IMR-90 (cell line): ENCODE measurements around the gene UBL7. TPM values are rescaled to one million over a fixed set of nuclear protein-coding genes. Genes with fewer than 3 reads are reported as not detected.

Source experiments
- ATAC-seq: fragments of 200-7000 bp; cut with Tn5 transposase; 2 replicates; pipeline ENCODE4 v1.9.1; 2020; ENCODE audit warnings: low read depth, mild to moderate bottlenecking, moderate library complexity
- BruUV-seq: library from RNA; stranded (reverse); fragments of 400-500 nt; replicated peaks from 2 replicates; lab custom pipeline; 2021; lab: Mats Ljungman, UMichigan
- CTCF ChIA-PET: fragments of 300-600 bp; formaldehyde crosslinking; extraction: SDS; loops from one replicate; lab custom pipeline; 2021; ENCODE audit warnings: antibody characterized with exemption; lab: Yijun Ruan, JAX
- POLR2A ChIA-PET: fragments of 300-600 bp; sonication (Branson Sonifier 250); formaldehyde crosslinking; loops from one replicate; lab custom pipeline; 2022; ENCODE audit warnings: antibody characterized with exemption; ENCODE audit not compliant: unreplicated experiment; lab: Charles Lee
- DNase-seq: peaks from one replicate; pipeline ENCODE4 v3.0.0; 2013
- H2AFZ ChIP-seq: replicated peaks from 2 replicates; pipeline ENCODE3; 2013; ENCODE audit warnings: low read length, mild to moderate bottlenecking; ENCODE audit not compliant: poor library complexity
- H2AK5ac ChIP-seq: 2 replicates; pipeline ENCODE4 v1.6.1; 2013; ENCODE audit warnings: low read depth, low read length, inconsistent platforms
- H2AK9ac ChIP-seq: replicated peaks from 2 replicates; pipeline ENCODE3; 2013; ENCODE audit warnings: mild to moderate bottlenecking, low read depth, low read length, moderate library complexity; ENCODE audit not compliant: poor library complexity
- H2BK120ac ChIP-seq: 2 replicates; pipeline ENCODE4 v1.6.1; 2013; ENCODE audit warnings: low read depth, low read length, inconsistent platforms
- H2BK15ac ChIP-seq: 3 replicates; pipeline ENCODE4 v1.6.1; 2013; ENCODE audit warnings: low read depth, low read length, inconsistent platforms
- H2BK20ac ChIP-seq: 2 replicates; pipeline ENCODE4 v1.6.1; 2013; ENCODE audit warnings: low read depth, mild to moderate bottlenecking, inconsistent platforms, low read length, moderate library complexity
- H2BK5ac ChIP-seq: 2 replicates; pipeline ENCODE4 v1.6.1; 2013; ENCODE audit warnings: mild to moderate bottlenecking, low read depth, low read length, inconsistent platforms; ENCODE audit not compliant: poor library complexity, severe bottlenecking
- H3K14ac ChIP-seq: replicated peaks from 2 replicates; pipeline ENCODE4 v1.6.1; 2013; ENCODE audit warnings: low read depth, low read length, inconsistent platforms
- H3K18ac ChIP-seq: 2 replicates; pipeline ENCODE4 v1.6.1; 2013; ENCODE audit warnings: low read depth, low read length, control low read depth
- H3K23ac ChIP-seq: 2 replicates; pipeline ENCODE4 v1.6.1; 2013; ENCODE audit warnings: low read depth, low read length, inconsistent platforms
- H3K27ac ChIP-seq: 2 replicates; pipeline ENCODE4 v1.5.1; 2013; ENCODE audit warnings: mild to moderate bottlenecking, control low read depth, low read length; ENCODE audit not compliant: insufficient read depth
- H3K27me3 ChIP-seq: 2 replicates; pipeline ENCODE4 v1.6.1; 2013; ENCODE audit warnings: low read length; ENCODE audit not compliant: control insufficient read depth, insufficient read depth
- H3K36me3 ChIP-seq: 2 replicates; pipeline ENCODE4 v1.6.1; 2013; ENCODE audit warnings: low read length, mixed read lengths; ENCODE audit not compliant: control insufficient read depth, insufficient read depth
- H3K4ac ChIP-seq: 2 replicates; pipeline ENCODE4 v1.6.1; 2013; ENCODE audit warnings: low read depth, low read length, inconsistent platforms
- H3K4me1 ChIP-seq: 2 replicates; pipeline ENCODE4 v1.6.1; 2013; ENCODE audit warnings: low read length, mixed read lengths; ENCODE audit not compliant: control insufficient read depth, insufficient read depth
- H3K4me2 ChIP-seq: 2 replicates; pipeline ENCODE4 v1.6.1; 2013; ENCODE audit warnings: low read depth, mild to moderate bottlenecking, control low read depth, low read length, moderate library complexity
- H3K4me3 ChIP-seq: 2 replicates; pipeline ENCODE4 v1.5.1; 2013; ENCODE audit warnings: low read depth, mild to moderate bottlenecking, control low read depth, low read length, moderate library complexity; ENCODE audit not compliant: insufficient read depth
- H3K56ac ChIP-seq: 2 replicates; pipeline ENCODE4 v1.6.1; 2013; ENCODE audit warnings: low read length, inconsistent platforms; ENCODE audit not compliant: insufficient read depth; ENCODE audit errors: extremely low read depth
- H3K79me1 ChIP-seq, 2 experiments: 2 replicates each; pipeline ENCODE4 v1.6.1; 2013; ENCODE audit warnings: low read length in 2 of 2, inconsistent platforms in 1 of 2, low read depth in 1 of 2
- H3K9ac ChIP-seq: 2 replicates; pipeline ENCODE4 v1.6.1; 2013; ENCODE audit warnings: low read depth, low read length, control low read depth
- H3K9me1 ChIP-seq: 2 replicates; pipeline ENCODE4 v1.6.1; 2013; ENCODE audit warnings: low read length, inconsistent platforms; ENCODE audit not compliant: insufficient read depth
- H3K9me3 ChIP-seq: 2 replicates; pipeline ENCODE4 v1.6.1; 2013; ENCODE audit warnings: low read length; ENCODE audit not compliant: control insufficient read depth, insufficient read depth
- H4K20me1 ChIP-seq: 2 replicates; pipeline ENCODE4 v1.6.1; 2013; ENCODE audit warnings: low read length, inconsistent platforms; ENCODE audit not compliant: insufficient read depth
- H4K5ac ChIP-seq: 2 replicates; pipeline ENCODE4 v1.6.1; 2013; ENCODE audit warnings: mild to moderate bottlenecking, low read depth, low read length, control low read depth
- H4K8ac ChIP-seq, 2 experiments: 2 replicates each; pipeline ENCODE4 v1.6.1; 2013; ENCODE audit warnings: low read depth in 2 of 2, low read length in 2 of 2, control low read depth in 1 of 2, inconsistent platforms in 1 of 2
- H4K91ac ChIP-seq: 2 replicates; pipeline ENCODE4 v1.6.1; 2013; ENCODE audit warnings: low read depth, low read length, inconsistent platforms; ENCODE audit not compliant: insufficient read depth
- CEBPB ChIP-seq: IDR thresholded peaks from 2 replicates; pipeline ENCODE4 v1.6.1; 2012; ENCODE audit warnings: low read depth, low read length, improper control_type of control experiment
- CHD1 ChIP-seq: IDR thresholded peaks from 2 replicates; pipeline ENCODE4 v1.6.1; 2012; ENCODE audit warnings: low read depth, low read length, improper control_type of control experiment
- CTCF ChIP-seq: conservative IDR thresholded peaks from 2 replicates; pipeline ENCODE4 v1.5.1; 2012; ENCODE audit warnings: mild to moderate bottlenecking, low read depth, low read length, improper control_type of control experiment
- MAZ ChIP-seq: IDR thresholded peaks from 2 replicates; pipeline ENCODE4 v1.6.1; 2012; ENCODE audit warnings: low read depth, mild to moderate bottlenecking, low read length, improper control_type of control experiment, moderate library complexity, borderline replicate concordance
- NFE2L2 ChIP-seq: fragments of 150-350 bp; IDR thresholded peaks from 2 replicates; pipeline ENCODE4 v1.6.1; 2016; ENCODE audit warnings: low read depth, mild to moderate bottlenecking, low read length
- RAD21 ChIP-seq: IDR thresholded peaks from 2 replicates; pipeline ENCODE4 v1.6.1; 2012; ENCODE audit warnings: low read length, improper control_type of control experiment
- SMC3 ChIP-seq: fragments of 150-350 bp; IDR thresholded peaks from 2 replicates; pipeline ENCODE4 v1.6.1; 2016; ENCODE audit warnings: low read depth, mild to moderate bottlenecking, antibody characterized with exemption, low read length, moderate library complexity
- USF2 ChIP-seq: fragments of 150-350 bp; IDR thresholded peaks from 2 replicates; pipeline ENCODE4 v1.6.1; 2017; ENCODE audit warnings: mild to moderate bottlenecking, antibody characterized with exemption, low read length, low read depth
- WGBS, 2 experiments: methylation state at CpG; one replicate each; pipeline versions ENCODE4 v1.1.5 to v1.1.7; 2013; ENCODE audit warnings: missing lambda C conversion rate in 2 of 2; ENCODE audit not compliant: insufficient read length in 1 of 2; ENCODE audit errors: extremely low coverage in 2 of 2; 5-methylcytosine and 5-hydroxymethylcytosine counted together
- dilution Hi-C: fragments of 300-500 bp; cut with HindIII; formaldehyde crosslinking; loops from one replicate; pipeline ENCODE4 v1.14.3; 2018; ENCODE audit warnings: low sequenced_read_pairs; ENCODE audit not compliant: unreplicated experiment
- in situ Hi-C: fragments of 300-500 bp; cut with MboI; formaldehyde crosslinking; loops from 3 replicates; pipeline ENCODE4 v1.14.3; 2019; ENCODE audit warnings: low sequenced_read_pairs, inconsistent platforms, mixed read lengths
- intact Hi-C: fragments of 100-400 bp; cut with micrococcal nuclease; formaldehyde crosslinking; loops from 2 replicates; pipeline ENCODE4 v1.10.0; 2022
- polyA plus RNA-seq, 3 experiments: library from polyadenylated mRNA; depleted of rRNA; stranded (reverse); fragments of >200 nt; gene quantifications; 2 replicates each; pipeline ENCODE4 v1.2.3, GENCODE V29; 2012; ENCODE audit warnings: low replicate concordance in 1 of 3
- total RNA-seq: library from RNA; depleted of rRNA; stranded (reverse); fragments of >200 nt; gene quantifications from 2 replicates; pipeline ENCODE4 v1.2.3, GENCODE V29; 2012

UBL7 gene
- total and polyA plus RNA-seq, 2 of the 4 experiments (the other 2 are of a cell fraction), result 68.1 to 78.4 TPM

- no peaks in the 10 kb centered on the region for H3K79me1 ChIP-seq
- no peak overlapping the region for H2AK9ac ChIP-seq
- in situ Hi-C loops, result no loop called here
- H3K27me3 ChIP-seq, result no peaks in the 10 kb centered on the region
- H3K4me1 ChIP-seq, result no peaks in the 10 kb centered on the region
- no peak overlapping the region for H4K5ac ChIP-seq
- H3K9me3 ChIP-seq, result no peaks in the 10 kb centered on the region
- H3K9me1 ChIP-seq, result no peaks in the 10 kb centered on the region
- no peak overlapping the region for H3K4me2 ChIP-seq
- no peak overlapping the region for H3K4ac ChIP-seq
- no peak overlapping the region for H2BK20ac ChIP-seq
- ChIA-PET CTCF (interaction anchor here (0.7 kb wide), 1 partner anchor 108 kb away, joined by 3 read pairs; no protein-coding TSS in a partner anchor), POLR2A (no interaction called here)
- no peak overlapping the region for H3K18ac ChIP-seq
- H2AK5ac ChIP-seq, result peak overlapping the region; percentile 83
- no peak overlapping the region for H3K14ac ChIP-seq
- no peak overlapping the region for H4K8ac ChIP-seq
- no TSS peak for BruUV-seq
- peak overlapping the region; percentile 15; the same call in 1 of the 2 replicates for H3K23ac ChIP-seq
- 41% methylated on average over 6 of the region's 9 CpGs; no CpG with 5 or more reads in 1 of the 2 experiments for WGBS, 2 experiments
- DNase-seq, result peak; percentile 49
- no peak overlapping the region for H3K4me3 ChIP-seq
- no peak for TF ChIP-seq USF2
- no peak for TF ChIP-seq NFE2L2
- peak; percentile 68 for TF ChIP-seq SMC3
- peak; percentile 66 for TF ChIP-seq CTCF
- peak; percentile 49; the same call in 1 of the 2 replicates for TF ChIP-seq MAZ
- no peak for TF ChIP-seq CHD1
- TF ChIP-seq RAD21, result peak; percentile 71
- TF ChIP-seq CEBPB, result peak; percentile 32; the same call in 1 of the 2 replicates
- dilution Hi-C loops, result no loop called here
- H2BK120ac ChIP-seq, result no peak overlapping the region
- H4K91ac ChIP-seq, result no peak overlapping the region
- peak overlapping the region; percentile 47 for H2AFZ ChIP-seq
- no peak overlapping the region for H3K27ac ChIP-seq
- peak overlapping the region; percentile 47; the same call in 1 of the 3 replicates for H2BK15ac ChIP-seq
- H4K20me1 ChIP-seq, result no peaks in the 10 kb centered on the region
- intact Hi-C loops, result loop anchor here (1.0 to 2.0 kb wide), 2 partner anchors 107 to 114 kb away; no protein-coding TSS in a partner anchor
- no peak overlapping the region for H3K9ac ChIP-seq
- no peak overlapping the region for H2BK5ac ChIP-seq
- peak; percentile 90 for ATAC-seq
- no peak overlapping the region for H3K56ac ChIP-seq
- H3K36me3 ChIP-seq, result no peaks in the 10 kb centered on the region
Observed at GRCh38 chr15:74489518-74490338, 28.8 kb upstream of the UBL7 start.
